ENCODE data around the gene DHRS9.

The DHRS9 gene

GRCh38 chr2:169136885-169137534 is 67.6 kb downstream of the DHRS9 start:
- DNase-seq = no peak

- DNase-seq = no peak
Observed at GRCh38 chr2:169137924-169138323, 68.6 kb downstream of the DHRS9 start.

- no peak for DNase-seq
Observed at GRCh38 chr2:169139145-169139544, 69.8 kb downstream of the DHRS9 start.

GRCh38 chr2:169139993-169140767 is 70.8 kb downstream of the DHRS9 start:
- DNase-seq = no peak

GRCh38 chr2:169141713-169142352 is 72.5 kb downstream of the DHRS9 start:
- peak; percentile 8 for DNase-seq

GRCh38 chr2:169143998-169144397 is 74.6 kb downstream of the DHRS9 start:
- no peak for DNase-seq

Measured in NCI-H1092 treated with DMSO at 0.1 percent for 48 hours (cell line).